GM12878 (cell line): ENCODE measurements around the gene CLN3. TPM values are rescaled to one million over a fixed set of nuclear protein-coding genes. Genes with fewer than 3 reads are reported as not detected.

Source experiments
- ATAC-seq: fragments of 200-7000 bp; cut with Tn5 transposase; 3 replicates; pipeline ENCODE4 v1.9.1; 2020; ENCODE audit warnings: mild to moderate bottlenecking, moderate library complexity
- BruUV-seq: library from RNA; stranded (reverse); fragments of 400-500 nt; replicated peaks from 2 replicates; lab custom pipeline; 2021; lab: Mats Ljungman, UMichigan
- CTCF ChIA-PET: fragments of 300-600 bp; sonication (Branson Sonifier 250); formaldehyde crosslinking; extraction: SDS; loops from one replicate; lab custom pipeline; 2021; ENCODE audit warnings: inconsistent platforms; lab: Yijun Ruan, JAX
- POLR2A ChIA-PET: fragments of 350-600 bp; formaldehyde crosslinking; extraction: SDS; loops from one replicate; lab custom pipeline; 2021; ENCODE audit warnings: inconsistent platforms; lab: Charles Lee
- RAD21 ChIA-PET: fragments of 300-600 bp; sonication (Branson Sonifier 250); formaldehyde crosslinking; loops from one replicate; lab custom pipeline; 2023; ENCODE audit warnings: antibody characterized with exemption; ENCODE audit not compliant: unreplicated experiment; lab: Charles Lee
- SMC1A ChIA-PET: fragments of 300-600 bp; sonication (Branson Sonifier 250); formaldehyde crosslinking; loops from one replicate; lab custom pipeline; 2023; ENCODE audit not compliant: unreplicated experiment, uncharacterized antibody; lab: Charles Lee
- DNase-seq: peaks from one replicate; pipeline ENCODE4 v3.0.0-alpha.2; 2011; ENCODE audit warnings: low read depth, low spot score
- FAIRE-seq: peaks from 3 replicates; lab custom pipeline; 2011; peaks lifted over from hg19 to GRCh38; lab: Jason Lieb, UNC
- H2AFZ ChIP-seq: 2 replicates; pipeline ENCODE4 v1.6.0; 2011; ENCODE audit warnings: low read depth, low read length, control low read depth; ENCODE audit not compliant: control insufficient read depth
- H3K27ac ChIP-seq: 2 replicates; pipeline ENCODE4 v1.5.1; 2011; ENCODE audit warnings: control low read depth; ENCODE audit not compliant: control insufficient read depth, insufficient read depth
- H3K27me3 ChIP-seq, 2 experiments: replicated peaks in 1 of 2; 2 replicates each; pipeline versions ENCODE4 v1.6.0 to v1.6.1; 2011; ENCODE audit warnings: low read length in 1 of 2; ENCODE audit not compliant: control insufficient read depth in 2 of 2, insufficient read depth in 2 of 2
- H3K36me3 ChIP-seq, 2 experiments: 2 replicates each; pipeline ENCODE4 v1.5.1; 2011; ENCODE audit warnings: low read length in 1 of 2; ENCODE audit not compliant: control insufficient read depth in 2 of 2, insufficient read depth in 2 of 2
- H3K4me1 ChIP-seq: 2 replicates; pipeline ENCODE4 v1.6.1; 2011; ENCODE audit warnings: mild to moderate bottlenecking, low read length, moderate library complexity, mixed read lengths; ENCODE audit not compliant: control insufficient read depth, insufficient read depth
- H3K4me2 ChIP-seq: 2 replicates; pipeline ENCODE4 v1.6.0; 2011; ENCODE audit warnings: control low read depth; ENCODE audit not compliant: control insufficient read depth, insufficient read depth
- H3K4me3 ChIP-seq: fragments of 200-600 bp; sonication (generic); 2 replicates; pipeline ENCODE4 v1.5.1; 2016
- H3K79me2 ChIP-seq: 2 replicates; pipeline ENCODE4 v1.6.0; 2011; ENCODE audit warnings: low read length; ENCODE audit not compliant: control insufficient read depth, insufficient read depth
- H3K9ac ChIP-seq: 2 replicates; pipeline ENCODE4 v1.8.0; 2011; ENCODE audit warnings: low read length, control low read depth, mixed read lengths; ENCODE audit not compliant: control insufficient read depth, insufficient read depth
- H3K9me3 ChIP-seq: replicated peaks from 3 replicates; pipeline ENCODE4 v1.5.1; 2011; ENCODE audit warnings: mild to moderate bottlenecking, low read length; ENCODE audit not compliant: control insufficient read depth, insufficient read depth
- H4K20me1 ChIP-seq: 2 replicates; pipeline ENCODE4 v1.6.0; 2011; ENCODE audit not compliant: control insufficient read depth, insufficient read depth
- BCLAF1 ChIP-seq: fragments of 450-650 bp; IDR thresholded peaks from 2 replicates; pipeline ENCODE4 v1.6.1; 2017; ENCODE audit warnings: antibody characterized with exemption, mild to moderate bottlenecking, moderate library complexity
- CEBPB ChIP-seq, 2 experiments: fragments of 150-350 bp in 1 of 2; IDR thresholded peaks; 2 replicates each; pipeline ENCODE4 v1.6.1; 2012 to 2014; ENCODE audit warnings: low read depth in 2 of 2, low read length in 2 of 2, borderline replicate concordance in 1 of 2, inconsistent platforms in 1 of 2
- CHD2 ChIP-seq: IDR thresholded peaks from 2 replicates; pipeline ENCODE4 v1.6.1; 2011; ENCODE audit warnings: low read depth, low read length, improper control_type of control experiment, borderline replicate concordance
- IRF4 ChIP-seq: IDR thresholded peaks from 2 replicates; pipeline ENCODE4 v1.6.1; 2011; ENCODE audit warnings: low read depth, low read length
- NFIC ChIP-seq: IDR thresholded peaks from 2 replicates; pipeline ENCODE4 v1.6.1; 2012; ENCODE audit warnings: low read depth, mild to moderate bottlenecking, inconsistent platforms, low read length, moderate library complexity
- NFXL1 ChIP-seq: fragments of 450-650 bp; IDR thresholded peaks from 2 replicates; pipeline ENCODE4 v1.6.1; 2017; ENCODE audit warnings: antibody characterized with exemption, mild to moderate bottlenecking, borderline replicate concordance
- PRDM15 ChIP-seq: fragments of 450-650 bp; formaldehyde crosslinking; IDR thresholded peaks from 2 replicates; pipeline ENCODE4 v1.4.0; 2020; ENCODE audit warnings: mild to moderate bottlenecking, moderate library complexity
- RAD51 ChIP-seq: fragments of 450-650 bp; IDR thresholded peaks from 2 replicates; pipeline ENCODE4 v1.6.1; 2016; ENCODE audit warnings: moderate library complexity, mild to moderate bottlenecking, inconsistent platforms
- RB1 ChIP-seq: fragments of 450-650 bp; formaldehyde crosslinking; IDR thresholded peaks from 2 replicates; pipeline ENCODE4 v1.6.1; 2017; ENCODE audit warnings: mild to moderate bottlenecking, borderline replicate concordance
- SKIL ChIP-seq: fragments of 450-650 bp; IDR thresholded peaks from 2 replicates; pipeline ENCODE4 v1.6.1; 2017; ENCODE audit warnings: mild to moderate bottlenecking, low read depth, inconsistent platforms; ENCODE audit not compliant: poor library complexity, severe bottlenecking
- SMC3 ChIP-seq: IDR thresholded peaks from 2 replicates; pipeline ENCODE4 v1.6.1; 2011; ENCODE audit warnings: low read length, improper control_type of control experiment, borderline replicate concordance
- TBL1XR1 ChIP-seq: IDR thresholded peaks from 2 replicates; pipeline ENCODE4 v1.6.1; 2012; ENCODE audit warnings: low read depth, low read length, improper control_type of control experiment
- TCF12 ChIP-seq: IDR thresholded peaks from 2 replicates; pipeline ENCODE4 v1.6.1; 2011; ENCODE audit warnings: low read depth, mild to moderate bottlenecking, low read length
- USF1 ChIP-seq: IDR thresholded peaks from 2 replicates; pipeline ENCODE4 v1.6.1; 2011; ENCODE audit warnings: borderline replicate concordance, low read depth, mild to moderate bottlenecking, moderate library complexity, mixed read lengths, low read length; ENCODE audit not compliant: insufficient read depth; ENCODE audit errors: extremely low read length
- WGBS: methylation state at CpG from one replicate; pipeline ENCODE4 v1.1.6; 2016; ENCODE audit warnings: low lambda C conversion rate; ENCODE audit not compliant: insufficient replicate concordance, insufficient coverage; ENCODE audit errors: missing lambda C conversion rate; 5-methylcytosine and 5-hydroxymethylcytosine counted together
- in situ Hi-C: fragments of 300-500 bp; cut with MboI; formaldehyde crosslinking; loops from 9 replicates; pipeline ENCODE4 v1.14.3; 2018; ENCODE audit warnings: mixed read lengths
- intact Hi-C: fragments of 100-400 bp; cut with micrococcal nuclease; formaldehyde crosslinking; loops from one replicate; pipeline ENCODE4 v1.14.2; 2022; ENCODE audit not compliant: unreplicated experiment
- polyA plus RNA-seq, 11 experiments: library from polyadenylated mRNA; depleted of rRNA in 4 of 11; unstranded in 6 of 11; stranded (reverse) in 5 of 11; fragments of >200 nt; fragmentation: Nextera tagmentation in 4 of 11; fragmentation: Illumina TruSeq in 1 of 11; extraction: Ambion mirVana in 4 of 11; extraction: Trizol in 1 of 11; gene quantifications; 1 replicate in 1 of 11; 2 replicates in 10 of 11; pipeline versions ENCODE4 v1.2.1 to v1.2.3, GENCODE V29; 2011 to 2016; ENCODE audit warnings: inconsistent platforms in 2 of 11, missing spikeins in 2 of 11, low read depth in 1 of 11
- total RNA-seq, 4 experiments: library from RNA; depleted of rRNA in 3 of 4; stranded (reverse); fragments of >200 nt in 3 of 4; fragmentation: Illumina TruSeq in 1 of 4; extraction: Trizol in 1 of 4; gene quantifications; 2 replicates each; pipeline versions ENCODE4 v1.2.1 to v1.2.3, GENCODE V29; 2013 to 2021

CLN3 gene
- total and polyA plus RNA-seq, 10 of the 15 experiments (the other 5 are each of a cell fraction or from before 2014, with no cell fraction given), result 2.3 to 25.0 (median 16.6) TPM

GRCh38 chr16:28497386-28497785, 5.5 kb upstream of the CLN3 start:
- Histone ChIP-seq H3K9ac (no peak overlapping the region), H3K4me1 (peaks cover 35% of the 10 kb centered on the region), H3K27me3 (no peaks in the 10 kb centered on the region), H3K4me3 (no peak overlapping the region), H3K9me3 (no peaks in the 10 kb centered on the region), H3K27ac (no peak overlapping the region), H2AFZ (no peak overlapping the region), H4K20me1 (no peaks in the 10 kb centered on the region), H3K79me2 (no peaks in the 10 kb centered on the region), H3K4me2 (no peak overlapping the region), H3K36me3 (no peaks in the 10 kb centered on the region)
- no TSS peak for BruUV-seq
- WGBS, result 77% methylated on average over 9 of the region's 9 CpGs
- RAD21 ChIA-PET, result no interaction called here
- CTCF ChIA-PET, result no interaction called here
- DNase-seq (no peak), ATAC-seq (no peak), FAIRE-seq (no peak)
- intact Hi-C loops (loop anchor here (10.0 kb wide), 1 partner anchor 427 kb away; the partner anchor contains the start of gene RABEP2), in situ Hi-C loops (no loop called here)
- POLR2A ChIA-PET, result no interaction called here
- SMC1A ChIA-PET, result no interaction called here
- TF ChIP-seq USF1 (no peak), SMC3 (no peak), NFXL1 (no peak), TCF12 (no peak), CEBPB (IDR thresholded peaks at IDR 0.05; ENCODE audit: borderline replicate concordance in 1 of 2, low read depth in 2 of 2, low read length in 2 of 2) (no peak), PRDM15 (no peak), SKIL (no peak), CHD2 (no peak), RB1 (no peak), NFIC (no peak), RAD51 (no peak), IRF4 (no peak), TBL1XR1 (no peak), BCLAF1 (no peak)
